ENCODE results near the gene TSC1.

GRCh38 chr9:132939169-132939568, 5.2 kb downstream of the TSC1 start:
- no peak for TF ChIP-seq CTCF (IDR thresholded peaks at IDR 0.05; ENCODE audit: insufficient read depth, low read length, poor library complexity, severe bottlenecking)
- TF ChIP-seq EZH2phosphoT487 (conservative IDR thresholded peaks at IDR 0.05; ENCODE audit: low read length) = no peak
